HL-60 (cell line): ENCODE results near the gene TMEM255B.

ENCODE experiments used
- DNase-seq, 2 experiments: peaks; one replicate each; pipeline ENCODE4 v3.0.0-alpha.2; 2010 to 2020; ENCODE audit warnings: low read depth in 1 of 2, low spot score in 1 of 2
- H3K27ac ChIP-seq: fragments of 250-450 bp; sonication (Bioruptor Pico); replicated peaks from 2 replicates; pipeline ENCODE4 v1.5.1; 2020; ENCODE audit warnings: mild to moderate bottlenecking, moderate library complexity
- H3K27me3 ChIP-seq: fragments of 250-450 bp; sonication (Bioruptor Pico); 2 replicates; pipeline ENCODE4 v1.5.1; 2021; ENCODE audit warnings: mild to moderate bottlenecking, moderate library complexity; ENCODE audit not compliant: insufficient read depth, poor library complexity, severe bottlenecking
- H3K4me3 ChIP-seq: replicated peaks from 2 replicates; pipeline ENCODE4 v1.5.1; 2011; ENCODE audit warnings: mild to moderate bottlenecking, control low read depth, low read length; ENCODE audit not compliant: insufficient read depth
- CTCF ChIP-seq: IDR thresholded peaks from one replicate; pipeline ENCODE4 v1.5.1; 2011; ENCODE audit warnings: low read length, control low read depth, inconsistent platforms; ENCODE audit not compliant: insufficient read depth
- GABPA ChIP-seq: IDR thresholded peaks from 2 replicates; pipeline ENCODE4 v1.6.1; 2012; ENCODE audit warnings: low read depth
- POLR2AphosphoS5 ChIP-seq: IDR thresholded peaks from 2 replicates; pipeline ENCODE4 v1.6.1; 2012; ENCODE audit warnings: low read depth
- SPI1 ChIP-seq: IDR thresholded peaks from 2 replicates; pipeline ENCODE4 v1.6.1; 2012; ENCODE audit warnings: low read depth, mild to moderate bottlenecking, borderline replicate concordance
- TF ChIP-seq, protein P1 (sequence below): IDR thresholded peaks from 2 replicates; pipeline ENCODE4 v1.6.1; 2012; ENCODE audit warnings: low read depth; ENCODE audit not compliant: insufficient replicate concordance

TMEM255B gene

GRCh38 chr13:113842336-113843062, 83.5 kb downstream of the TMEM255B start:
- no peak for TF ChIP-seq GABPA
- DNase-seq = no peak
- no peak overlapping the region for H3K27ac ChIP-seq

GRCh38 chr13:113843063-113843654, 84.1 kb downstream of the TMEM255B start:
- TF ChIP-seq GABPA (no peak), CTCF (no peak), POLR2AphosphoS5 (no peak), SPI1 (no peak)
- TF ChIP-seq, protein P1, sequence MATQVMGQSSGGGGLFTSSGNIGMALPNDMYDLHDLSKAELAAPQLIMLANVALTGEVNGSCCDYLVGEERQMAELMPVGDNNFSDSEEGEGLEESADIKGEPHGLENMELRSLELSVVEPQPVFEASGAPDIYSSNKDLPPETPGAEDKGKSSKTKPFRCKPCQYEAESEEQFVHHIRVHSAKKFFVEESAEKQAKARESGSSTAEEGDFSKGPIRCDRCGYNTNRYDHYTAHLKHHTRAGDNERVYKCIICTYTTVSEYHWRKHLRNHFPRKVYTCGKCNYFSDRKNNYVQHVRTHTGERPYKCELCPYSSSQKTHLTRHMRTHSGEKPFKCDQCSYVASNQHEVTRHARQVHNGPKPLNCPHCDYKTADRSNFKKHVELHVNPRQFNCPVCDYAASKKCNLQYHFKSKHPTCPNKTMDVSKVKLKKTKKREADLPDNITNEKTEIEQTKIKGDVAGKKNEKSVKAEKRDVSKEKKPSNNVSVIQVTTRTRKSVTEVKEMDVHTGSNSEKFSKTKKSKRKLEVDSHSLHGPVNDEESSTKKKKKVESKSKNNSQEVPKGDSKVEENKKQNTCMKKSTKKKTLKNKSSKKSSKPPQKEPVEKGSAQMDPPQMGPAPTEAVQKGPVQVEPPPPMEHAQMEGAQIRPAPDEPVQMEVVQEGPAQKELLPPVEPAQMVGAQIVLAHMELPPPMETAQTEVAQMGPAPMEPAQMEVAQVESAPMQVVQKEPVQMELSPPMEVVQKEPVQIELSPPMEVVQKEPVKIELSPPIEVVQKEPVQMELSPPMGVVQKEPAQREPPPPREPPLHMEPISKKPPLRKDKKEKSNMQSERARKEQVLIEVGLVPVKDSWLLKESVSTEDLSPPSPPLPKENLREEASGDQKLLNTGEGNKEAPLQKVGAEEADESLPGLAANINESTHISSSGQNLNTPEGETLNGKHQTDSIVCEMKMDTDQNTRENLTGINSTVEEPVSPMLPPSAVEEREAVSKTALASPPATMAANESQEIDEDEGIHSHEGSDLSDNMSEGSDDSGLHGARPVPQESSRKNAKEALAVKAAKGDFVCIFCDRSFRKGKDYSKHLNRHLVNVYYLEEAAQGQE = no peak
- no peak for DNase-seq
- H3K27me3 ChIP-seq = peaks cover 14% of the 10 kb centered on the region
- H3K4me3 ChIP-seq = no peak overlapping the region
- no peak overlapping the region for H3K27ac ChIP-seq

More at GRCh38 chr13:113842336-113843062, 83.5 kb downstream of the TMEM255B start:
- Histone ChIP-seq H3K27me3 (peaks cover 14% of the 10 kb centered on the region), H3K4me3 (no peak overlapping the region)

DNA sequence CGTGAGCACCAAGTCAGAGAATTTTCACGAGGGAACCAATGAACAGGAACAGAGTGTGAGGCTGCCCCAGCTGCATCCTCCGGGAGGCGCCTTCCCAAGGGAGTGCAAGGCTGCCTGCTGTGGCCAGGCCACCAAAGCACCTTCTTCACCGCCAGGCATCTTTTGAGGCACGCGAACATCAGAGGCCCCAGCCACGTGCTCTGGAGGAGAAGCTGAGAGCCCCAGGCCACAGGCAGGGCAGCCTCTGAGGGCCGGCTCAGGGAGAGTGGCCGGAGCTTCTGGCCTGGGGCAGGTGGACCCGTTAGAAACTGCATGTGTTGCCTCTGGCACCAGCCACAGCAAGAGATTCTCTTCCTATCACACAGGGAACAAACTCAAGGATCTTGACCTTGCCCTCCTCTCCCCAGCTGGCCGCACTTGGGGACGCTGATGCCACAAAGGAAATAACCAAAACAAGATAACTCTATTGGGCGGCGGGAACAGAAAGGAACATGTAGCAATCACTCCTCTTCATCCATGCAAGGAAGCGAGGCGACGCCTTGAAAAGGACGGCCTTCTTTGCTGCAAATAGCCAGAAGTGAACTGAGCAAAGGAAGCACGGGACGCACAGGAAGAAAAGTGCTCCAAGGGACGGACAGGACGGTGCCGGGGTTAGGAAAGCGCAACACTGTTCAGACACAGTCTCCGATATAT, 85.0 kb downstream of the TMEM255B start:
- peaks cover 14% of the 10 kb centered on the region for H3K27me3 ChIP-seq
- DNase-seq = no peak
- no peak overlapping the region for H3K4me3 ChIP-seq
- H3K27ac ChIP-seq = no peak overlapping the region
- TF ChIP-seq, protein P1 = no peak
- TF ChIP-seq POLR2AphosphoS5 (no peak), GABPA (no peak), SPI1 (no peak), CTCF (no peak)

DNA sequence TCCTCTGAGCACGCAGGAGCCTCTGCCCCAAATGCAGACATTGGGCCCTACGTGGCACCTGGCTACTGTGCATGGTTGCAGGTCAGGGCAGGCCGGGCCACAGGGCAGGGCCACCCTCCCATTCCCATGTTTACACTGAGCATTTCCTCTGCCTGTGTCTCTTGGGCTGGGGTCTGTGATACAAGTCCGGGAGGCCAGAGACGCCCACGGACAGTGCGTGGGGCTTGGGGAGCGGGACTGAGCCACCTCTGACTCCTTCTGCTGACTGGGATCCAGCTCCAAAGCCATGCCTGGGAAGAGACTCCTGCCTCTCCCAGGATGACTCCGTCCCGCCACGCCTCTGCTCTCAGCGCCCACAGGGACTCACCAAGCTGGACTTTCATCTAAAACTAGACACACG, 86.0 kb downstream of the TMEM255B start:
- Histone ChIP-seq H3K4me3 (no peak overlapping the region), H3K27me3 (peaks cover 14% of the 10 kb centered on the region), H3K27ac (no peak overlapping the region)
- DNase-seq = no peak
- TF ChIP-seq SPI1 (no peak), POLR2AphosphoS5 (no peak)
